GM21528 (cell line): ENCODE data around the gene MYH9.

Source experiments
- ATAC-seq: cut with Tn5 transposase; IDR thresholded peaks from one replicate; pipeline ENCODE4 v1.9.1; 2021; ENCODE audit warnings: mild to moderate bottlenecking, moderate library complexity; ENCODE audit not compliant: unreplicated experiment, low FRiP score

The MYH9 gene

GRCh38 chr22:36236388-36237319, 151.1 kb downstream of the MYH9 start:
- ATAC-seq, result no peak

DNA sequence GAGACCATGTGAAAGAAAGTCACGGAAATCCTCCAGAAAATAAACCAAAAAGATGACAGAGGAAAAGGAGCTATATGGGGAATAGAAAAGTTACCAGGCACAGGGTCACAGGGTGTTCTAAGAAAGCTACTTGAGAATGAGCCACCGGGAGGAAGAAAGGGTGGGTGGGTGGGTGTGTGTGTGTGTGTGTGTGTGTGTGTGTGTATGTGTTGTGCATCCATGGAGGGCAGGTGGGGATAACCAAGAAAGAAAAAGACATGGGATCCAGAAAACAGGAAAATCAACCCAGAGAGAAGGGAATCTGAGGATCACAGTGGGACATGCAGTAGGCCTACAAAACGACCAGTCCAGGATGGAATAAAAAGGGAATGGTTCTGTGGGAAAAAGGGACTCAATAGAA, 152.2 kb downstream of the MYH9 start:
- ATAC-seq, result no peak

GRCh38 chr22:36234919-36235318, 152.8 kb downstream of the MYH9 start:
- ATAC-seq, result no peak

DNA sequence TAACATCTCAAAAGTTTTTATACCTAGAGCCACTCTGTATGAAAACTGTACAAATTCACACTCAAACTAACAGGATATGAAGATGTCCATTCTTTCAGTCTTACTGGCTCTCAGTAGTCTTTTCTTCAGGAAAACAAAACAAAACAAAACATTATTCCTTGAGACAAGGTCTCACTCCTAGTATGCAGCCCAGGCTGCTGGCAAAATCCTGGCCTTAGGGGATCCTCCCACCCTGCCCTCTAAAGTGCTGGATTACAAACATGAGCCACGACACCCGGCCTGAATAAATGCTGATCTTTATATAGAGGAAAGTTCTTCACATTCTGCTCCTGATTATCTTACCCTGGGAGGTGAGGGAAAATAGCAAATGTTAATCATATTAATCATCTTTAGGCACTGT, 153.6 kb downstream of the MYH9 start:
- no peak for ATAC-seq

- no peak for ATAC-seq
Measured at GRCh38 chr22:36233796-36234195, 154.0 kb downstream of the MYH9 start.

GRCh38 chr22:36232715-36233401, 154.9 kb downstream of the MYH9 start:
- ATAC-seq, result no peak
